Astrocyte (in vitro differentiated cells and primary cell): ENCODE results near the gene PATJ. TPM values are rescaled to one million over a fixed set of nuclear protein-coding genes. Genes with fewer than 3 reads are reported as not detected.

Experiments
- DNase-seq: peaks from one replicate; pipeline ENCODE4 v3.0.0-alpha.2; 2010; ENCODE audit warnings: low read depth
- FAIRE-seq: peaks from 2 replicates; lab custom pipeline; 2011; peaks lifted over from hg19 to GRCh38; lab: Jason Lieb, UNC
- H2AFZ ChIP-seq: 2 replicates; pipeline ENCODE4 v1.6.0; 2012; ENCODE audit warnings: low read depth, low read length, inconsistent platforms
- H3K27ac ChIP-seq: 2 replicates; pipeline ENCODE4 v1.5.1; 2011; ENCODE audit warnings: low read depth, low read length, inconsistent platforms
- H3K27me3 ChIP-seq: 2 replicates; pipeline ENCODE4 v1.6.0; 2011; ENCODE audit warnings: low read length, inconsistent platforms; ENCODE audit not compliant: insufficient read depth
- H3K36me3 ChIP-seq: 2 replicates; pipeline ENCODE4 v1.5.1; 2011; ENCODE audit warnings: low read length, inconsistent platforms; ENCODE audit not compliant: insufficient read depth
- H3K4me1 ChIP-seq: 2 replicates; pipeline ENCODE4 v1.5.1; 2011; ENCODE audit warnings: low read length, inconsistent platforms; ENCODE audit not compliant: insufficient read depth
- H3K4me2 ChIP-seq: 2 replicates; pipeline ENCODE4 v1.6.0; 2012; ENCODE audit warnings: low read length, inconsistent platforms
- H3K4me3 ChIP-seq: 2 replicates; pipeline ENCODE4 v1.5.1; 2011; ENCODE audit warnings: low read depth, mild to moderate bottlenecking, low read length, inconsistent platforms; ENCODE audit not compliant: insufficient read depth
- H3K79me2 ChIP-seq: 2 replicates; pipeline ENCODE4 v1.6.0; 2012; ENCODE audit warnings: mild to moderate bottlenecking, low read length, inconsistent platforms; ENCODE audit not compliant: insufficient read depth
- H3K9ac ChIP-seq: 2 replicates; pipeline ENCODE4 v1.6.0; 2012; ENCODE audit warnings: mild to moderate bottlenecking, low read length, inconsistent platforms
- H3K9me3 ChIP-seq: 2 replicates; pipeline ENCODE4 v1.5.1; 2012; ENCODE audit warnings: low read depth, mild to moderate bottlenecking, low read length, inconsistent platforms; ENCODE audit not compliant: insufficient read depth
- H4K20me1 ChIP-seq: 2 replicates; pipeline ENCODE4 v1.6.0; 2012; ENCODE audit warnings: low read length, inconsistent platforms; ENCODE audit not compliant: insufficient read depth
- H3K27ac Mint-ChIP-seq: one replicate; pipeline ENCODE4 v1.8.0; 2021; ENCODE audit warnings: mild to moderate bottlenecking, mixed read lengths; ENCODE audit not compliant: unreplicated experiment
- H3K27me3 Mint-ChIP-seq: one replicate; pipeline ENCODE4 v1.8.0; 2021; ENCODE audit warnings: low read depth, mixed read lengths; ENCODE audit not compliant: unreplicated experiment
- H3K36me3 Mint-ChIP-seq: one replicate; pipeline ENCODE4 v1.8.0; 2021; ENCODE audit warnings: low read depth, mixed read lengths; ENCODE audit not compliant: unreplicated experiment
- H3K4me1 Mint-ChIP-seq: one replicate; pipeline ENCODE4 v1.8.0; 2021; ENCODE audit warnings: low read depth, mixed read lengths; ENCODE audit not compliant: unreplicated experiment
- H3K4me3 Mint-ChIP-seq: one replicate; pipeline ENCODE4 v1.8.0; 2021; ENCODE audit warnings: mild to moderate bottlenecking, moderate library complexity, mixed read lengths; ENCODE audit not compliant: unreplicated experiment
- H3K9me3 Mint-ChIP-seq: one replicate; pipeline ENCODE4 v1.8.0; 2021; ENCODE audit warnings: mild to moderate bottlenecking, mixed read lengths; ENCODE audit not compliant: unreplicated experiment
- CTCF ChIP-seq: IDR thresholded peaks from 2 replicates; pipeline ENCODE4 v1.5.1; 2011; ENCODE audit warnings: low read depth, mild to moderate bottlenecking, inconsistent platforms, low read length, moderate library complexity; ENCODE audit not compliant: insufficient read depth
- EZH2 ChIP-seq: IDR thresholded peaks from 2 replicates; pipeline ENCODE4 v1.6.1; 2012; ENCODE audit warnings: mild to moderate bottlenecking, low read length, inconsistent platforms; ENCODE audit not compliant: insufficient read depth
- total RNA-seq: library from RNA; stranded (reverse); gene quantifications from 2 replicates; pipeline ENCODE4 v1.2.1, GENCODE V29; 2021

The PATJ gene
- total RNA-seq, 1 donor from 2014 or later: 11.0 TPM

DNA sequence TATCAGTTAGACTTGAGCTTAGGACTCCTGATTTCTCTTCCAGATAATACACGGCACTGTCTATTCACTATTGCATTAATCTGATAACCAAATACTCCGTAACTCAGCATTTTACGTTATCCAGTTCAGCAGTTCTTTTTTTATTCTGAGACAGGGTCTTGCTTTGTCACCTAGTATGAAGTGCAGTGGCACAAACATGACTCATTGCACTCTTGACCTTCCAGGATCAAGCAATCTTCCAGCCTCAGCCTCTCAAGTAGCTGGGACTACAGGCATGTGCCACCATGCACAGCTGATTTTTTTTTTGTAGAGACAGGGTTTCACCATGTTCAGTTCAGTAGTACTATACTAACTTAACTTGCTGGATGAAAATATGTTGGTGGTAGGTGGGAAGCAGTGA is 156.4 kb downstream of the PATJ start:
- DNase-seq (no peak), FAIRE-seq (no peak)
- no peak overlapping the region for H3K4me3 ChIP-seq
- no peak overlapping the region for H3K9ac ChIP-seq
- Mint-ChIP-seq H3K9me3 (peaks cover 3% of the 10 kb centered on the region), H3K27ac (no peak overlapping the region), H3K36me3 (no peaks in the 10 kb centered on the region), H3K4me3 (no peak overlapping the region), H3K4me1 (no peaks in the 10 kb centered on the region), H3K27me3 (no peaks in the 10 kb centered on the region)
- H3K4me1 ChIP-seq: no peaks in the 10 kb centered on the region
- H3K9me3 ChIP-seq: no peaks in the 10 kb centered on the region
- H3K27me3 ChIP-seq: no peaks in the 10 kb centered on the region
- H4K20me1 ChIP-seq: no peaks in the 10 kb centered on the region
- H3K36me3 ChIP-seq: no peaks in the 10 kb centered on the region
- no peaks in the 10 kb centered on the region for H3K79me2 ChIP-seq
- H2AFZ ChIP-seq: no peak overlapping the region
- TF ChIP-seq EZH2 (no peak), CTCF (no peak)
- no peak overlapping the region for H3K4me2 ChIP-seq
- no peak overlapping the region for H3K27ac ChIP-seq

GRCh38 chr1:61904354-61904753 is 162.1 kb downstream of the PATJ start:
- H3K4me2 ChIP-seq: no peak overlapping the region
- no peaks in the 10 kb centered on the region for H3K36me3 Mint-ChIP-seq
- H3K27me3 ChIP-seq: no peaks in the 10 kb centered on the region
- H2AFZ ChIP-seq: no peak overlapping the region
- no peaks in the 10 kb centered on the region for H3K36me3 ChIP-seq
- H3K4me1 Mint-ChIP-seq: no peaks in the 10 kb centered on the region
- no peak overlapping the region for H3K27ac ChIP-seq
- no peak overlapping the region for H3K4me3 Mint-ChIP-seq
- H4K20me1 ChIP-seq: no peaks in the 10 kb centered on the region
- FAIRE-seq (no peak), DNase-seq (no peak)
- H3K4me3 ChIP-seq: no peak overlapping the region
- no peaks in the 10 kb centered on the region for H3K9me3 ChIP-seq
- H3K79me2 ChIP-seq: no peaks in the 10 kb centered on the region
- no peaks in the 10 kb centered on the region for H3K4me1 ChIP-seq
- no peak overlapping the region for H3K9ac ChIP-seq
- no peak for TF ChIP-seq EZH2
- TF ChIP-seq CTCF: no peak
- H3K27ac Mint-ChIP-seq: no peak overlapping the region
- peaks cover 2% of the 10 kb centered on the region for H3K9me3 Mint-ChIP-seq
- no peaks in the 10 kb centered on the region for H3K27me3 Mint-ChIP-seq

GRCh38 chr1:61907102-61907501 is 164.8 kb downstream of the PATJ start:
- no peak overlapping the region for H2AFZ ChIP-seq
- H3K4me2 ChIP-seq: no peak overlapping the region
- no peaks in the 10 kb centered on the region for H3K27me3 ChIP-seq
- no peaks in the 10 kb centered on the region for H4K20me1 ChIP-seq
- no peaks in the 10 kb centered on the region for H3K36me3 ChIP-seq
- H3K9ac ChIP-seq: no peak overlapping the region
- Mint-ChIP-seq H3K4me3 (no peak overlapping the region), H3K27me3 (no peaks in the 10 kb centered on the region), H3K27ac (no peak overlapping the region), H3K9me3 (peaks cover 2% of the 10 kb centered on the region), H3K4me1 (no peaks in the 10 kb centered on the region), H3K36me3 (no peaks in the 10 kb centered on the region)
- H3K27ac ChIP-seq: no peak overlapping the region
- no peaks in the 10 kb centered on the region for H3K79me2 ChIP-seq
- H3K4me1 ChIP-seq: no peaks in the 10 kb centered on the region
- TF ChIP-seq CTCF: no peak
- TF ChIP-seq EZH2: no peak
- DNase-seq (no peak), FAIRE-seq (no peak)
- no peak overlapping the region for H3K4me3 ChIP-seq
- no peaks in the 10 kb centered on the region for H3K9me3 ChIP-seq
